Coronary artery (tissue), 2 donors: Measurements from ENCODE around the gene UNC13C.

Source experiments
- DNase-seq: peaks from one replicate; pipeline ENCODE4 v3.0.0-alpha.2; 2017; ENCODE audit warnings: low spot score
- H3K27ac ChIP-seq, 2 donors: fragments of 200-600 bp; sonication (generic); one replicate each; pipeline ENCODE4 v1.5.1; 2016 to 2019
- H3K4me3 ChIP-seq: fragments of 200-600 bp; sonication (generic); 2 replicates; pipeline ENCODE4 v1.5.1; 2016; ENCODE audit warnings: mild to moderate bottlenecking, moderate library complexity
- CTCF ChIP-seq: fragments of 200-600 bp; sonication (generic); IDR thresholded peaks from one replicate; pipeline ENCODE4 v1.5.1; 2019; ENCODE audit warnings: antibody characterized with exemption

Gene UNC13C

GRCh38 chr15:54564166-54564565, 585.9 kb downstream of the UNC13C start:
- H3K4me3 ChIP-seq, result no peak overlapping the region
- no peak for TF ChIP-seq CTCF
- no peak overlapping the region for H3K27ac ChIP-seq
- no peak for DNase-seq

DNA sequence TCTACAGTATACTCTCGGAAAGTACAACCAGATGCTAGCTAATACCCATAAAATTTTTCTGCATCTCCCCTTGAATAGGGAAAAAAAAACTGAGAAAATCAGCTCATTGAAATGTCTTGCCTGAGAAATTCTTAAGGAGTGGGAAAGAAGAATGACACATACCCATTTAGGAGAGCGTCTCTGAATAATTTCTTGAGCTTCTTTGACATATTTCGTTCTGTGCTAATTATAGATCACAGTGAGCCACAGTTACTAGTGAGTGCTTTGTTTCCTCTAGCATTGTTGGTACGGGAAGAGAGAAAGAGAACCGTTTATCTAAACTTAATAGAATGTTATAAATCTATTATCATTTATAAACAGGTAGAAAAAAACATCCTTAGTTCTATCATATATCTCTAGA, 588.4 kb downstream of the UNC13C start:
- no peak for TF ChIP-seq CTCF
- no peak overlapping the region for H3K27ac ChIP-seq
- H3K4me3 ChIP-seq, result no peak overlapping the region
- DNase-seq, result no peak

- Histone ChIP-seq H3K4me3 (no peak overlapping the region), H3K27ac (no peak overlapping the region)
- no peak for DNase-seq
- no peak for TF ChIP-seq CTCF
Measured at GRCh38 chr15:54567408-54568035, 589.3 kb downstream of the UNC13C start.

DNA sequence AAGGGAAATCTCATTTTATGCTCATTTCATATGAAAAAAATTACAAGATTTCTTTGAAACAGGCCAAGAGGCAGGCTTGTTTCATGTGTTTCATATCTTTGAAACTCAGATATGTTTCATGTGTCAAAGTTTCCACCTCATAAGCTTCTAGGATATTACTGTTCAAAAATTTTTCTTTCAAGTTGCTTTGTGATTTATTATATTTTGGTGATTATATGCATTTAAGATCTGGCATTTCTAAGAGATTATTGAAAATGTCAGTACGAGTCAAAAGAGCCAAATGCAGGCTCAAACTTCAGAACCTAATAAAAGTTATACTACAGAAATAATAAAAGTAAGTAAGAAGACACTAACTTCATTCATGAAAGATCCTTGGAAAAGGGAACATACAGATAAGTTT, 590.1 kb downstream of the UNC13C start:
- no peak for TF ChIP-seq CTCF
- H3K27ac ChIP-seq, result no peak overlapping the region
- H3K4me3 ChIP-seq, result no peak overlapping the region
- no peak for DNase-seq

- H3K4me3 ChIP-seq, result no peak overlapping the region
- H3K27ac ChIP-seq, result no peak overlapping the region
- no peak for DNase-seq
- TF ChIP-seq CTCF, result no peak
Measured at GRCh38 chr15:54571576-54571975, 593.3 kb downstream of the UNC13C start.

GRCh38 chr15:54575586-54575985, 597.3 kb downstream of the UNC13C start:
- no peak overlapping the region for H3K4me3 ChIP-seq
- H3K27ac ChIP-seq, result no peak overlapping the region
- DNase-seq, result no peak
- TF ChIP-seq CTCF, result no peak

DNA sequence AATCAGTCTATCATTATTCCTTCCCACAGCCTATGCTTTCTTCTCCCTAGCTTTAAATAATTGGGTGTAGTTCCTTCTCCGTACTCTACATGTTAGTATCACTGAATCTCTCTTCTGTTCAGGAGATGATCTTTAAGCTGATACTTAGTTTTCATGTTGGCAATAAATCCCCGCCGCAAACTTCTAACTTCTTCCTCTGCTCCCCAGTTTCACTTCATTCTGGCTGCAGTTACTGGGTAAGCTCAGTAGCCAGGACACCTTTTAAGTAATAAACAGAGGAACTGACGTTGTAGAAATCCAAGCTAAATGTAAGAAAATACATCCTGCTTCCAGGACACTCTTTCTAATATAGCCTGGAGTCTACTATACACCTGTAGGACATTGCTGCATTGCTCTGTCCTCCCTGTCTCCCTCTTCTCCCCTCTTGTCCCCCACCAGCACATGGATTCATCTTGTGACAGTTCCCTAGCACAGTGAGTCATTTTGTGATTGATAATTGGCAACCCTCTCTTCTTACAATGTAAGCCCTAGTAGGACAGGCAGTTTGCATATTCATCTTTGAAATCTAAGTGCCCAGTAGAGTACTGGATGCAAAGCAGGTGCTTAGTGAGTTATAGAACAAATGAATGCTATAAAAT, 598.2 kb downstream of the UNC13C start:
- TF ChIP-seq CTCF, result no peak
- DNase-seq, result no peak
- no peak overlapping the region for H3K27ac ChIP-seq
- no peak overlapping the region for H3K4me3 ChIP-seq
